HEK293T (cell line): ENCODE measurements around the gene PDS5B.
A peak's percentile ranks its signal among the peaks of the same experiment; 100 is the strongest.

Experiments used
- CTCF ChIA-PET: fragments of 350-600 bp; formaldehyde crosslinking; extraction: SDS; loops from one replicate; lab custom pipeline; 2021; ENCODE audit warnings: antibody characterized with exemption, inconsistent platforms; lab: Yijun Ruan, JAX
- POLR2A ChIA-PET: fragments of 350-600 bp; formaldehyde crosslinking; extraction: SDS; loops from one replicate; lab custom pipeline; 2020; ENCODE audit warnings: antibody characterized with exemption, inconsistent platforms; lab: Yijun Ruan, JAX
- DNase-seq: peaks from one replicate; pipeline ENCODE4 v3.0.0; 2012; ENCODE audit warnings: mixed read lengths; ENCODE audit errors: extremely low spot score
- ARNT ChIP-seq: fragments of 450-650 bp; IDR thresholded peaks from 2 replicates; pipeline ENCODE4 v1.6.1; 2017; ENCODE audit warnings: mild to moderate bottlenecking
- BHLHE40 ChIP-seq: fragments of 450-650 bp; IDR thresholded peaks from 2 replicates; pipeline ENCODE4 v1.6.1; 2016; ENCODE audit warnings: mild to moderate bottlenecking, moderate library complexity, borderline replicate concordance
- CTBP1 ChIP-seq: fragments of 450-650 bp; IDR thresholded peaks from 2 replicates; pipeline ENCODE4 v1.6.1; 2016; ENCODE audit warnings: borderline replicate concordance
- ELF4 ChIP-seq: fragments of 450-650 bp; IDR thresholded peaks from 2 replicates; pipeline ENCODE4 v1.6.1; 2017; ENCODE audit warnings: antibody characterized with exemption
- FOXA1 ChIP-seq: fragments of 450-650 bp; IDR thresholded peaks from 2 replicates; pipeline ENCODE4 v1.6.1; 2016; ENCODE audit warnings: mild to moderate bottlenecking
- FOXK2 ChIP-seq: fragments of 450-650 bp; IDR thresholded peaks from 2 replicates; pipeline ENCODE4 v1.6.1; 2016; ENCODE audit warnings: mild to moderate bottlenecking
- FOXM1 ChIP-seq: fragments of 450-650 bp; IDR thresholded peaks from 2 replicates; pipeline ENCODE4 v1.6.1; 2017; ENCODE audit warnings: mild to moderate bottlenecking, borderline replicate concordance
- HDGF ChIP-seq: fragments of 450-650 bp; IDR thresholded peaks from 2 replicates; pipeline ENCODE4 v1.6.1; 2017; ENCODE audit warnings: antibody characterized with exemption, borderline replicate concordance
- L3MBTL2 ChIP-seq: fragments of 450-650 bp; conservative IDR thresholded peaks from 2 replicates; pipeline ENCODE4 v1.6.1; 2016; ENCODE audit warnings: mild to moderate bottlenecking
- LEF1 ChIP-seq: fragments of 450-650 bp; IDR thresholded peaks from 2 replicates; pipeline ENCODE4 v1.6.1; 2017; ENCODE audit warnings: mild to moderate bottlenecking, borderline replicate concordance
- NFRKB ChIP-seq: fragments of 450-650 bp; IDR thresholded peaks from 2 replicates; pipeline ENCODE4 v1.6.1; 2016; ENCODE audit warnings: mild to moderate bottlenecking, moderate library complexity
- SP1 ChIP-seq: fragments of 450-650 bp; IDR thresholded peaks from 2 replicates; pipeline ENCODE4 v1.6.1; 2017
- SUZ12 ChIP-seq: fragments of 450-650 bp; IDR thresholded peaks from 2 replicates; pipeline ENCODE4 v1.6.1; 2016; ENCODE audit warnings: mild to moderate bottlenecking
- TARDBP ChIP-seq: fragments of 450-650 bp; IDR thresholded peaks from 2 replicates; pipeline ENCODE4 v1.6.1; 2016
- ZNF384 ChIP-seq: fragments of 450-650 bp; IDR thresholded peaks from 2 replicates; pipeline ENCODE4 v1.6.1; 2016
- TF ChIP-seq, protein P1 (sequence below): fragments of 450-650 bp; IDR thresholded peaks from 2 replicates; pipeline ENCODE4 v1.6.1; 2016

PDS5B gene

DNA sequence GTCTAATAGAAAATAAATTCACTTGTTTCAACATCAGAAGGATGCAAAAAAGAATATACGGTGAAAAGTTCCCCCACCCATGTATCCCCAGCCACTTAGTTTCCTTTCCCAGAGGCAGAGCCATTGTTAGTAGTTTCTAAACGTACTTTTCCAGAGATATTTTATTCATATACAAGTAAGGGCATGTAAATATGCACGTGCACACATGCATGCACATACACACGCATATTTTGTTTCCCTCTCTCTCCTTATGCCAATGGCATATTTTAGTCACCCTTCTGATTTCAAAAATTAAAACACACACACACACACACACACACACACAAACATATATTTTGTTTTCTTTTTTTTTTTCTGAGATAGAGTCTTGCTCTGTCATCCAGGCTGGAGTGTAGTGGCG lies 147.4 kb downstream of the PDS5B start:
- TF ChIP-seq ZNF384 = no peak
- TF ChIP-seq, protein P1, sequence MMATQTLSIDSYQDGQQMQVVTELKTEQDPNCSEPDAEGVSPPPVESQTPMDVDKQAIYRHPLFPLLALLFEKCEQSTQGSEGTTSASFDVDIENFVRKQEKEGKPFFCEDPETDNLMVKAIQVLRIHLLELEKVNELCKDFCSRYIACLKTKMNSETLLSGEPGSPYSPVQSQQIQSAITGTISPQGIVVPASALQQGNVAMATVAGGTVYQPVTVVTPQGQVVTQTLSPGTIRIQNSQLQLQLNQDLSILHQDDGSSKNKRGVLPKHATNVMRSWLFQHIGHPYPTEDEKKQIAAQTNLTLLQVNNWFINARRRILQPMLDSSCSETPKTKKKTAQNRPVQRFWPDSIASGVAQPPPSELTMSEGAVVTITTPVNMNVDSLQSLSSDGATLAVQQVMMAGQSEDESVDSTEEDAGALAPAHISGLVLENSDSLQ = no peak
- TF ChIP-seq CTBP1 = no peak
- TF ChIP-seq NFRKB = no peak
- no peak for TF ChIP-seq LEF1
- no peak for TF ChIP-seq TARDBP
- TF ChIP-seq ARNT = no peak
- no peak for TF ChIP-seq BHLHE40
- TF ChIP-seq FOXK2 = no peak
- TF ChIP-seq SP1 = no peak
- TF ChIP-seq SUZ12 = no peak
- TF ChIP-seq L3MBTL2 = no peak
- no peak for TF ChIP-seq FOXM1
- TF ChIP-seq HDGF = no peak
- TF ChIP-seq FOXA1 = no peak
- no peak for TF ChIP-seq ELF4
- no peak for DNase-seq
- ChIA-PET CTCF (no interaction called here), POLR2A (no interaction called here)

DNA sequence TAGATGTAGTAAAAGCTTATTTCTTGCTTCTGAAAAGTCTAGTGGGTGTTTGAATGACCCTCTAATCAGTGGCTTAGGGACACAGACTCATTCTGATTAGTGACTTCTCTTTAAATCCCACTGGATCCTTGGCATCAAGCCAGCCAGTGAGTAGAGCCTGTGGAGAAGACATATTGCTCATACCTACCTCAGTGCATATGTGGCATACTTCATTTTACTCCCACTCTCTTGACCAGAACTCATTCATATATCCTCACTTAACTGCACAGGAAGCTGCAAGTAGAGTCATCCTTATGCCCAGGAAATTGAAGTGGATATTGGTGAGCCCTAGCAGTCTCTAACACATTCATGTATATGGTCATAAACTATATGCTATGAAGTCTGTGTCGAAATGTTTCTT lies 148.3 kb downstream of the PDS5B start:
- CTCF ChIA-PET = no interaction called here
- peak; percentile 5 for DNase-seq
- POLR2A ChIA-PET = no interaction called here
- no peak for TF ChIP-seq L3MBTL2
- TF ChIP-seq FOXK2 = no peak
- no peak for TF ChIP-seq ZNF384
- TF ChIP-seq LEF1 = no peak
- TF ChIP-seq TARDBP = no peak
- TF ChIP-seq, protein P1 = no peak
- TF ChIP-seq FOXA1 = no peak

DNA sequence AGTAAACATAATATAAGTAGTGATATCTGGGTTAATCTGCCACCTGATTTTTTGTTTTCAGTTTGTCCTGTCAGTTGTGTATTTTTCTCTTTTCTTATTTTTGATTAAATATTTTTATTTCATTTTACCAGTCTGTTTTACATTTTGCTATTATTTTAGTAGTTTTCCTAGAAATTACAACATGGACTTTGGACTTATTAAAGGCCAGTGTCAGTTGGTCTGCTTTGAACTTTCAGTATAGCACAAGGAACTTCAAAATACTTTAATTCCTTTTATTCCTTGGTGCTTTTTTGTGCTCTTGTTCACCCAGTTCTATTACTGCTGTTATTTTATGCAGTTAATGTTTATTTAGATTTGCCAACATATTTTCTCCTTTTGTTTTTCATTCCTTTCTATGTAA lies 149.6 kb downstream of the PDS5B start:
- ChIA-PET CTCF (no interaction called here), POLR2A (no interaction called here)
- no peak for DNase-seq
- TF ChIP-seq ZNF384 (no peak), BHLHE40 (no peak), FOXK2 (no peak), L3MBTL2 (no peak), SUZ12 (no peak), HDGF (no peak), ARNT (no peak), LEF1 (no peak), TARDBP (no peak), ELF4 (no peak), CTBP1 (no peak), FOXA1 (no peak), NFRKB (no peak)
- TF ChIP-seq, protein P1 = no peak

DNA sequence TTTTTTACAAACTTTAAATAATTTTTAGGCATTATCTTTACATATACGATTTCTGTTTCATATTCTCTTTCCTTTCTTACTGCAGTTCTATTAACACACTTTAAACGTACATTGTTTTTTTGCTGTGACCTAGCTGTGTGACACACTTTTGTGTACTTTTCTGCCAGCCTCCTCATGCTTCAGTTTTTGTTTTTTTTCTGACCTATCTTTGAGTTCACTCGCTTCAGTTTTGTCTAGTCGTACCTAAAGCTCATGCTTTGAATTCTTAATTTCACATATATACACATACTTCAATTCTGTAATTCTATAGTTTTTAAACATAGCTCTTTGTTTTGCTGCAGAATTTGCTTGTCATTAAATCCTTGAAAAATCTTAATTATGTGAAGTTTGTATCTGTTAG lies 150.4 kb downstream of the PDS5B start:
- ChIA-PET CTCF (no interaction called here), POLR2A (no interaction called here)
- TF ChIP-seq LEF1 (no peak), CTBP1 (no peak), ARNT (no peak), BHLHE40 (no peak), FOXA1 (no peak), TARDBP (no peak), SUZ12 (no peak), L3MBTL2 (no peak)
- DNase-seq = no peak

DNA sequence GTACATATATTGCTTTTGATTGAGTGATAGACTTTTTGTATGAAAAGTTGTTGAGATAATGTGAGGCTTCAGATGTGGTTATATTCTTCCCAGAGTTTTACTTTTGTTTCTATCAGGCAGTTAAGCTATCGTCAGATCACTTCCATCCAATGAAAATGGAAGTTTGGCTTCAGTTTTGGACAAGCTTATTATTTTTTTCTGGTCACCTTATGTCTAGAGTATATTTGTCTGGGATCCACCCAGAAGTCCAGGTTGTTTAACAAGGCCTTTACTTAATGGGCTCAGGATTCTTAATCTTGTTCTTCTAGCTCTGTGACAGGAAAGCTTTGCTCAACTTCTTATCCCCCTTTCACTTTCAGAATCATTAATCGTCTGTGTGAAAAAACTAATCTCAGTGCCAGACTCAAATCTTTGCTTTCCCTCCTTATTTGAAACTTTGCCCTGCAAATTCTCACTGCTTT lies 150.9 kb downstream of the PDS5B start:
- TF ChIP-seq FOXK2 (no peak), SUZ12 (no peak), HDGF (no peak), CTBP1 (no peak), FOXM1 (no peak), ARNT (no peak), L3MBTL2 (no peak), ELF4 (no peak), FOXA1 (no peak), LEF1 (no peak), TARDBP (no peak), BHLHE40 (no peak)
- no peak for DNase-seq
- ChIA-PET POLR2A (no interaction called here), CTCF (no interaction called here)

DNA sequence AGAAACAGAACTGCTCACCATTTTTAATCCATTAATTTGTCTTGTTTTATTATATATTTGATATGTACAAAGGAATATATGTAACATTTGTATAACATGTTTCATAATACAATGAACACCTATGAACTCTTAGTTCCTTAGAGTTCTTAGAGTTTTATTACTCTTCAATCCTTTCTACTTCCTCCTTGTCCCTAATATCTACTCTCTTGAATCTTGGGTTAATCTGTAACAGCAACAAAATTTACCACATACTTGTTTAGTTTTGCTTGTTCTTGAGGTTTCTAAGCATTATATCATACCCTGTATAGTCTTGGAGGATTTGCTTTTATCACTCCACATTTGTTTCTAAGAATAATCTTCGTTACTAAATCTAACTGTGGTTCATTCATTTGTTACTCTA lies 151.4 kb downstream of the PDS5B start:
- no peak for TF ChIP-seq L3MBTL2
- no peak for TF ChIP-seq FOXK2
- no peak for TF ChIP-seq LEF1
- no peak for TF ChIP-seq ARNT
- no peak for TF ChIP-seq TARDBP
- TF ChIP-seq, protein P1 = no peak
- TF ChIP-seq HDGF = no peak
- no peak for TF ChIP-seq ZNF384
- TF ChIP-seq NFRKB = no peak
- no peak for TF ChIP-seq SUZ12
- TF ChIP-seq CTBP1 = no peak
- TF ChIP-seq FOXM1 = no peak
- no peak for TF ChIP-seq FOXA1
- no peak for TF ChIP-seq SP1
- no peak for TF ChIP-seq ELF4
- CTCF ChIA-PET = no interaction called here
- no peak for DNase-seq
- POLR2A ChIA-PET = no interaction called here
